IPS-20b (cell line): Measurements from ENCODE around the gene OR10H1.
"Not testable (repeated sequence)": the region's sequence is repeated elsewhere in the genome, so short reads cannot be mapped to it uniquely, and the experiment has no call there.

Experiments used
- H3K27ac ChIP-seq: one replicate; pipeline ENCODE4 v1.5.1; 2013; ENCODE audit warnings: low read length
- H3K27me3 ChIP-seq: 2 replicates; pipeline ENCODE4 v1.6.1; 2013; ENCODE audit warnings: mild to moderate bottlenecking, low read length, inconsistent platforms; ENCODE audit not compliant: insufficient read depth
- H3K36me3 ChIP-seq: 2 replicates; pipeline ENCODE4 v1.6.1; 2013; ENCODE audit warnings: low read depth, mild to moderate bottlenecking, inconsistent platforms, low read length, moderate library complexity; ENCODE audit not compliant: insufficient read depth
- H3K4me1 ChIP-seq: 2 replicates; pipeline ENCODE4 v1.6.1; 2013; ENCODE audit warnings: mild to moderate bottlenecking, control low read depth, inconsistent platforms, low read length, moderate library complexity; ENCODE audit not compliant: insufficient read depth
- H3K4me3 ChIP-seq: 2 replicates; pipeline ENCODE4 v1.5.1; 2013; ENCODE audit warnings: mild to moderate bottlenecking, low read length, inconsistent platforms
- H3K9ac ChIP-seq: 2 replicates; pipeline ENCODE4 v1.6.1; 2013; ENCODE audit warnings: low read depth, mild to moderate bottlenecking, inconsistent platforms, low read length, moderate library complexity
- H3K9me3 ChIP-seq: 2 replicates; pipeline ENCODE4 v1.6.1; 2013; ENCODE audit warnings: mild to moderate bottlenecking, low read depth, low read length, inconsistent platforms; ENCODE audit not compliant: insufficient read depth

Gene OR10H1

GRCh38 chr19:15839888-15840287 is 24.4 kb upstream of the OR10H1 start:
- H3K4me3 ChIP-seq, H3K4me1 ChIP-seq, H3K27me3 ChIP-seq, H3K9ac ChIP-seq, H3K36me3 ChIP-seq, H3K27ac ChIP-seq: not testable (repeated sequence)
- H3K9me3 ChIP-seq = peaks cover 84% of the 10 kb centered on the region

DNA sequence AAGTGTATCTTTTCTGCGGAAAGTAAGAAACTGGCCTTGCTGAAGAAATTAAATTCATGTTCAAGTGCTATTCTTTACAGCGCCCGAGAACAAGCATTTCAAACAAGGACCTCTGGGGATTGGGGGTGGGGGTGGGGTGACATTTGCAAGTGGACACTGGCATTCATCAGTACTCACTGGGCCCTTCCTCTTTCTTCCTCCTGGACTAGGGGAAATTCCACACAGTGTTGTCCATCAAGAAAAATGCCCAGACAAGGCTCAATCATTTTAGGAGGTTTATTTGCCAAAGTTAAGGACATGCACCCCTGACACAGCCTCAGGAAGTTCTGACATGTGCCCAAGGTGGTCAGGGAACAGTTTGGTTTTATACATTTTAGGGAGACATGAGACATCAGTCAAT is 22.9 kb upstream of the OR10H1 start:
- H3K36me3 ChIP-seq = no peaks in the 10 kb centered on the region
- peaks cover 88% of the 10 kb centered on the region for H3K9me3 ChIP-seq
- no peak overlapping the region for H3K27ac ChIP-seq
- H3K9ac ChIP-seq = no peak overlapping the region
- H3K4me1 ChIP-seq = no peaks in the 10 kb centered on the region
- H3K27me3 ChIP-seq = no peaks in the 10 kb centered on the region
- no peak overlapping the region for H3K4me3 ChIP-seq

GRCh38 chr19:15837221-15837731 is 21.8 kb upstream of the OR10H1 start:
- no peaks in the 10 kb centered on the region for H3K27me3 ChIP-seq
- H3K9me3 ChIP-seq = peaks cover 88% of the 10 kb centered on the region
- H3K27ac ChIP-seq = no peak overlapping the region
- H3K9ac ChIP-seq = no peak overlapping the region
- H3K4me1 ChIP-seq = no peaks in the 10 kb centered on the region
- H3K36me3 ChIP-seq = no peaks in the 10 kb centered on the region
- no peak overlapping the region for H3K4me3 ChIP-seq

DNA sequence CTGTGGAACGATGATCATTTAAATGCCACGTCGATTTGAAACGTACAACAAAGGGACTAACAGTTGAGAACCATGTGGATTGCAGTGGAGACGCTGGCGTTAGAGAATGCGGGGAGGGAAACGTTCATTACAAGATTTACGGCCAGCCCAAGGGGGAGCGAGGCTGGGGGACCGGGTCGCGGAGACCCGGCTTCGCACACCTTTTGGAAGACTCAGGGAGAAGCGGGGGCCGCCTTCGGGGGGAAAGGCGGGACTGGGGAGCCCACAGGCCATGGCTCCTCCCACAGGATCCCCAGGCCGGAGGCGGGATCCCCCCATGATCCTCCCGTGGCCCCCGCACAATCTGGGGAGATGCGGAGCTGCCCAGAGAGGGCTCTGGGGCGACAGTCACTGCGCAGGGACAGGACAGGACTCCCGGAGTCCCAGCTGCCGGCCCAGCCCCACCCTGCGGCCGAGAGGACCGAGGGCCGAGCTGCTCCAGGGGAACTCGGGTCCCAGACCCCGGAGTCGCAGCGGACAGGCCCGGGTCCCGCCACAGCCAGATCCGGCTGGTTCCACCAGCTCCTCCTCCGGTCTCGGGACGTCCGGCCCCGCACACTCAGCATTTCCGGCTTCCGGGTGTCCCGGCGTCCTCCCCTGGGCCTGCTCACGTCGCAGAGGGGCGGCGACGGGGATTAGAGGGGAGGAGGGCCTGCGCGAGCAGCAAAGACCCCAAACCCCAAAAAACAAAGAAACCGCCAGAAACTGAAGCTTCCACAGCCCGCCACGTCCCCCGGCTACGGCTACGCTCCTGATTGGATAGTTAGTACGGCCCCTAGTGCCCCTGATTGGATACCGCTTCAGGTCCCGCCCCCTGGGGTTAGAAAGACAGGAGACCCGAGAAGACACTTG is 21.1 kb upstream of the OR10H1 start:
- H3K36me3 ChIP-seq = no peaks in the 10 kb centered on the region
- H3K9ac ChIP-seq = no peak overlapping the region
- H3K4me3 ChIP-seq = no peak overlapping the region
- H3K27ac ChIP-seq = no peak overlapping the region
- no peaks in the 10 kb centered on the region for H3K27me3 ChIP-seq
- no peaks in the 10 kb centered on the region for H3K4me1 ChIP-seq
- peaks cover 88% of the 10 kb centered on the region for H3K9me3 ChIP-seq

DNA sequence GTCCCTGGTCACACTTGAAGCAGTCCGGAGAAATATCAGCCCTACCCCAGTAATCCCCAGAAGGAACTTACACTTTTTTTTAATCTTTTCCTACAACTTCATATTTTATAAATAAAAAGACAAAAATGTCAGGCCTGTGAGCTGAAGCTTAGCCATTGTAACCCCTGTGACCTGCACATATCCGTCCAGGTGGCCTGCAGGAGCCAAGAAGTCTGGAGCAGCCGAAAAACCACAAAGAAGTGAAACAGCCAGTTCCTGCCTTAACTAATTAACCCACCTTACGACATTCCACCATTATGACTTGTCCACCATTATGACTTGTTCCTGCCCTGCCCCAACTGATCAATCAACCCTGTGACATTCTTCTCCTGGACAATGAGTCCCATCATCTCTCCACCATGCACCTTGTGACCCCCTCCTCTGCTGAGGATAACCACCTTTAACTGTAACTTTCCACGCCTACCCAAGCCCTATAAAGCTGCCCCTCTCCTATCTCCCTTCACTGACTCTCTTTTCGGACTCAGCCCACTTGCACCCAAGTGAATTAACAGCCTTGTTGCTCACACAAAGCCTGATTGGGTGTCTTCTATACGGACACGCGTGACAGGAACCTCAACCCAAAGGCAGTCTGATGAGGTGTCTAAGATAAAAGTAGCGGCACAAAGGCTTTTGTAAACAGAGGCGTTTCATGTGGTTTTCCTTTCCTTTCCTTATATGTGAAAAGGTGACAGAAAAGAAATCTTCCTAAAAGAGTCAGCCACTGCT is 20.3 kb upstream of the OR10H1 start:
- H3K4me1 ChIP-seq, H3K27me3 ChIP-seq, H3K36me3 ChIP-seq, H3K4me3 ChIP-seq, H3K27ac ChIP-seq, H3K9ac ChIP-seq: not testable (repeated sequence)
- peaks cover 90% of the 10 kb centered on the region for H3K9me3 ChIP-seq

DNA sequence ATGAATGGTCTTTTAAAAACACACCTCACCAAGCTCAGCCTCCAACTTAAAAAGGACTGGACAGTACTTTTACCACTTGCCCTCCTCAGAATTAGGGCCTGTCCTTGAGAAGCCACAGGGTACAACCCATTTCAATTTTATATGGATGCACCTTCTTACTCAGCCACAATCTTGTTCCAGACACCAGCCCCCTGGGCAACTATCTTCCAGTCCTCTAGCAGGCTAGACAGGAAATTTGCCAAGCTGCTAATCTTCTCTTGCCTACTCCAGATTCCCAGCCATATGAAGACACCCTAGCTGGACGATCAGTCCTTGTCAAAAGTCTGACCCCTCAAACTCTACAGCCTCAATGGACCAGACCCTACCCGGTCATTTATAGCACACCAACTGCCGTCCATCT is 18.8 kb upstream of the OR10H1 start:
- H3K27me3 ChIP-seq, H3K4me1 ChIP-seq, H3K27ac ChIP-seq, H3K36me3 ChIP-seq, H3K4me3 ChIP-seq, H3K9ac ChIP-seq: not testable (repeated sequence)
- peaks cover 94% of the 10 kb centered on the region for H3K9me3 ChIP-seq

DNA sequence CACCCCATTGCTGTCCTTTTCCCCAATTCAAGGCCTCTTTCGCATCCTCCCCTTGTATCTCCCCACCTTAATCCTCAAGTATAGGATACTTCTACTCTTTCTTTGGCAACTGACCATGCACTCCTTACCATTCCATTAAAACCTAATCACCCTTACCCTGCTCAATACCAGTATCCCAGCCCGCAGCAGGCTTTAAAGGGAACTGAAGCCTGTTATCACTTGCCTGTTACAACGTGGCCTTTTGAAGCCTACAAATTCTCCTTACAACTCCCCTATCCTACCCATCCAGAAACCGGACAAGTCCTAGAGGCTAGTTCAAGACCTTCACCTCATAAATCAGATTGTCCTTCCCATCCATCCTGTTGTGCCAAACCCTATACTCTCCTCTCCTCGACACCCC is 16.2 kb upstream of the OR10H1 start:
- Histone ChIP-seq H3K36me3 (no peaks in the 10 kb centered on the region), H3K9ac (no peak overlapping the region), H3K27ac (no peak overlapping the region), H3K9me3 (peaks cover 94% of the 10 kb centered on the region), H3K27me3 (no peaks in the 10 kb centered on the region), H3K4me1 (no peaks in the 10 kb centered on the region), H3K4me3 (no peak overlapping the region)

- Histone ChIP-seq H3K9me3 (peaks cover 92% of the 10 kb centered on the region), H3K9ac (no peak overlapping the region), H3K27me3 (no peaks in the 10 kb centered on the region), H3K4me3 (no peak overlapping the region), H3K36me3 (no peaks in the 10 kb centered on the region), H3K27ac (no peak overlapping the region), H3K4me1 (no peaks in the 10 kb centered on the region)
Measured at GRCh38 chr19:15829786-15830185, 14.3 kb upstream of the OR10H1 start.

- H3K4me3 ChIP-seq = no peak overlapping the region
- no peaks in the 10 kb centered on the region for H3K27me3 ChIP-seq
- no peaks in the 10 kb centered on the region for H3K4me1 ChIP-seq
- H3K9ac ChIP-seq = no peak overlapping the region
- no peak overlapping the region for H3K27ac ChIP-seq
- H3K36me3 ChIP-seq = no peaks in the 10 kb centered on the region
- H3K9me3 ChIP-seq = peaks cover 92% of the 10 kb centered on the region
Measured at GRCh38 chr19:15829306-15829698, 13.8 kb upstream of the OR10H1 start.

GRCh38 chr19:15828611-15829305 is 13.3 kb upstream of the OR10H1 start:
- H3K9me3 ChIP-seq = peaks cover 93% of the 10 kb centered on the region

GRCh38 chr19:15828121-15828610 is 12.7 kb upstream of the OR10H1 start:
- Histone ChIP-seq H3K36me3 (no peaks in the 10 kb centered on the region), H3K27ac (no peak overlapping the region), H3K9me3 (peaks cover 92% of the 10 kb centered on the region), H3K4me1 (no peaks in the 10 kb centered on the region), H3K4me3 (no peak overlapping the region), H3K9ac (no peak overlapping the region), H3K27me3 (no peaks in the 10 kb centered on the region)

More at GRCh38 chr19:15828611-15829305, 13.3 kb upstream of the OR10H1 start:
- H3K4me1 ChIP-seq, H3K36me3 ChIP-seq, H3K27me3 ChIP-seq, H3K4me3 ChIP-seq, H3K9ac ChIP-seq, H3K27ac ChIP-seq: not testable (repeated sequence)
